Measurements from ENCODE around the gene FOXP1. TPM values are rescaled to one million over a fixed set of nuclear protein-coding genes. Genes with fewer than 3 reads are reported as not detected.

The FOXP1 gene
- total RNA-seq, 1 donor from 2014 or later: 128 TPM

- intact Hi-C loops (cut with DNase I): no loop called here
- peak overlapping the region in 1 of 2 donors; percentile 78 for H3K4me3 ChIP-seq
- DNase-seq (ENCODE audit: extremely low spot score in 2 of 2): no peak
Observed at GRCh38 chr3:71585131-71585530, 1.6 kb upstream of the FOXP1 start.

GRCh38 chr3:71584394-71585011, 975 bp upstream of the FOXP1 start:
- Histone ChIP-seq H3K36me3 (no peaks in the 10 kb centered on the region), H3K27ac (peak overlapping the region; percentile 98), H3K9me3 (no peaks in the 10 kb centered on the region), H3K4me3 (peak overlapping the region; percentile 78 to 84), H3K27me3 (no peaks in the 10 kb centered on the region), H3K4me1 (peaks cover 22% of the 10 kb centered on the region)
- DNase-seq (ENCODE audit: extremely low spot score in 2 of 2): no peak
- TF ChIP-seq POLR2AphosphoS5 (IDR thresholded peaks at IDR 0.05; ENCODE audit: insufficient read depth in 1 of 2, low read depth in 1 of 2) (peak; percentile 20 to 23), POLR2A (IDR thresholded peaks at IDR 0.05) (no peak)
- intact Hi-C loops (cut with DNase I): loop anchor here (5.0 kb wide), 2 partner anchors 277 to 522 kb away; no protein-coding TSS in a partner anchor

More at GRCh38 chr3:71585131-71585530, 1.6 kb upstream of the FOXP1 start:
- H3K27me3 ChIP-seq: no peaks in the 10 kb centered on the region
- no peaks in the 10 kb centered on the region for H3K36me3 ChIP-seq
- TF ChIP-seq CTCF (IDR thresholded peaks at IDR 0.05) (no peak), POLR2AphosphoS5 (IDR thresholded peaks at IDR 0.05; ENCODE audit: insufficient read depth in 1 of 2, low read depth in 1 of 2) (no peak), POLR2A (IDR thresholded peaks at IDR 0.05) (no peak)
- no peaks in the 10 kb centered on the region for H3K9me3 ChIP-seq
- peak overlapping the region; percentile 98 for H3K27ac ChIP-seq
- peaks cover 16% of the 10 kb centered on the region for H3K4me1 ChIP-seq

GRCh38 chr3:71582612-71583565, 639 bp downstream of the FOXP1 start:
- DNase-seq (ENCODE audit: extremely low spot score in 2 of 2): no peak
- Histone ChIP-seq H3K27me3 (no peaks in the 10 kb centered on the region), H3K27ac (peak overlapping the region; percentile 98), H3K9me3 (no peaks in the 10 kb centered on the region), H3K4me3 (peak overlapping the region; percentile 78 to 84), H3K36me3 (no peaks in the 10 kb centered on the region), H3K4me1 (peaks cover 22% of the 10 kb centered on the region)
- TF ChIP-seq POLR2A (IDR thresholded peaks at IDR 0.05) (no peak), CTCF (IDR thresholded peaks at IDR 0.05) (no peak), POLR2AphosphoS5 (IDR thresholded peaks at IDR 0.05; ENCODE audit: insufficient read depth in 1 of 2, low read depth in 1 of 2) (peak in 1 of 2 donors; percentile 26)
- intact Hi-C loops (cut with DNase I): loop anchor here (5.0 kb wide), 2 partner anchors 276 to 521 kb away; no protein-coding TSS in a partner anchor

- Histone ChIP-seq H3K4me1 (peaks cover 27% of the 10 kb centered on the region), H3K4me3 (peak overlapping the region; percentile 78 to 84), H3K27ac (peak overlapping the region; percentile 98), H3K36me3 (no peaks in the 10 kb centered on the region), H3K9me3 (no peaks in the 10 kb centered on the region), H3K27me3 (no peaks in the 10 kb centered on the region)
- intact Hi-C loops (cut with DNase I): loop anchor here (5.0 kb wide), 2 partner anchors 275 to 520 kb away; no protein-coding TSS in a partner anchor
- TF ChIP-seq CTCF (IDR thresholded peaks at IDR 0.05) (no peak), POLR2AphosphoS5 (IDR thresholded peaks at IDR 0.05; ENCODE audit: insufficient read depth in 1 of 2, low read depth in 1 of 2) (peak in 1 of 2 donors; percentile 45)
- no peak for DNase-seq (ENCODE audit: extremely low spot score in 2 of 2)
Observed at GRCh38 chr3:71582036-71582611, 1.4 kb downstream of the FOXP1 start.

- peaks cover 28% of the 10 kb centered on the region for H3K4me1 ChIP-seq
- H3K4me3 ChIP-seq: peak overlapping the region; percentile 78 to 84
- H3K27ac ChIP-seq: peak overlapping the region; percentile 98
- no peaks in the 10 kb centered on the region for H3K9me3 ChIP-seq
- H3K27me3 ChIP-seq: no peaks in the 10 kb centered on the region
- no peak for DNase-seq (ENCODE audit: extremely low spot score in 2 of 2)
- intact Hi-C loops (cut with DNase I): loop anchor here (5.0 kb wide), 2 partner anchors 274 to 519 kb away; no protein-coding TSS in a partner anchor
- H3K36me3 ChIP-seq: no peaks in the 10 kb centered on the region
- TF ChIP-seq POLR2AphosphoS5 (IDR thresholded peaks at IDR 0.05; ENCODE audit: insufficient read depth in 1 of 2, low read depth in 1 of 2) (no peak), POLR2A (IDR thresholded peaks at IDR 0.05) (no peak), CTCF (IDR thresholded peaks at IDR 0.05) (no peak)
Observed at GRCh38 chr3:71581457-71582035, 2.0 kb downstream of the FOXP1 start.
